NB4 (cell line): ENCODE data around the gene TMEM233.

Experiments used
- MYC ChIP-seq: IDR thresholded peaks from 2 replicates; pipeline ENCODE4 v1.6.1; 2011; ENCODE audit warnings: low read depth, low read length
- POLR2A ChIP-seq: IDR thresholded peaks from 2 replicates; pipeline ENCODE4 v1.6.1; 2011; ENCODE audit warnings: mild to moderate bottlenecking; ENCODE audit not compliant: insufficient read length; ENCODE audit errors: extremely low read depth
- TF ChIP-seq, protein P1 (sequence below): IDR thresholded peaks from one replicate; pipeline ENCODE4 v1.5.1; 2012; ENCODE audit warnings: low read depth, low read length
- TF ChIP-seq, protein P2 (sequence below): IDR thresholded peaks from 2 replicates; pipeline ENCODE4 v1.6.1; 2011; ENCODE audit warnings: low read depth, low read length

DNA sequence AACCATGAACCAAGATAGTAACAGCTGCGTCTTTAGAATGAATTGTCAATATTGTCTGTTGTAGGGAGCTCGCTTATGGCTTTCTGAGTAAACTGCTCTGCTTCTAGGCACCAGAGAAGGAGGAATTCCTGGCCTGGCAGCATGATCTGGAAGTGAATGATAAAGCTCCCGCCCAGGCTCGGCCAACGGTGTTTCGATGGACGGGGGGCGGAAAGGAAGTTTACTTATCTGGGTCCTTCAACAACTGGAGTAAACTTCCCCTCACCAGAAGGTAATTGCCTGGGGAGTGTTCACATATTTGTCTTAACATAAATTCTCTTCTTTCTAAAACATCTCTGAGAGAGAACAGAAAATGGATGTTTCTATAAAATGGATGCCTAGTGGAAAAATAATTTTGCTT is 78.6 kb downstream of the TMEM233 start:
- TF ChIP-seq, protein P1, sequence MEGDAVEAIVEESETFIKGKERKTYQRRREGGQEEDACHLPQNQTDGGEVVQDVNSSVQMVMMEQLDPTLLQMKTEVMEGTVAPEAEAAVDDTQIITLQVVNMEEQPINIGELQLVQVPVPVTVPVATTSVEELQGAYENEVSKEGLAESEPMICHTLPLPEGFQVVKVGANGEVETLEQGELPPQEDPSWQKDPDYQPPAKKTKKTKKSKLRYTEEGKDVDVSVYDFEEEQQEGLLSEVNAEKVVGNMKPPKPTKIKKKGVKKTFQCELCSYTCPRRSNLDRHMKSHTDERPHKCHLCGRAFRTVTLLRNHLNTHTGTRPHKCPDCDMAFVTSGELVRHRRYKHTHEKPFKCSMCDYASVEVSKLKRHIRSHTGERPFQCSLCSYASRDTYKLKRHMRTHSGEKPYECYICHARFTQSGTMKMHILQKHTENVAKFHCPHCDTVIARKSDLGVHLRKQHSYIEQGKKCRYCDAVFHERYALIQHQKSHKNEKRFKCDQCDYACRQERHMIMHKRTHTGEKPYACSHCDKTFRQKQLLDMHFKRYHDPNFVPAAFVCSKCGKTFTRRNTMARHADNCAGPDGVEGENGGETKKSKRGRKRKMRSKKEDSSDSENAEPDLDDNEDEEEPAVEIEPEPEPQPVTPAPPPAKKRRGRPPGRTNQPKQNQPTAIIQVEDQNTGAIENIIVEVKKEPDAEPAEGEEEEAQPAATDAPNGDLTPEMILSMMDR, result no peak
- TF ChIP-seq, protein P2, sequence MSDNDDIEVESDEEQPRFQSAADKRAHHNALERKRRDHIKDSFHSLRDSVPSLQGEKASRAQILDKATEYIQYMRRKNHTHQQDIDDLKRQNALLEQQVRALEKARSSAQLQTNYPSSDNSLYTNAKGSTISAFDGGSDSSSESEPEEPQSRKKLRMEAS, result no peak
- TF ChIP-seq POLR2A (no peak), MYC (no peak)
